Mononuclear cell (primary cell): Measurements from ENCODE around the gene TOM1L2. TPM values are rescaled to one million over a fixed set of nuclear protein-coding genes. Genes with fewer than 3 reads are reported as not detected.

ENCODE experiments used
- H3K27me3 ChIP-seq: 2 replicates; pipeline ENCODE4 v1.6.0; 2011; ENCODE audit warnings: low read length, control low read depth; ENCODE audit not compliant: insufficient read depth
- H3K4me1 ChIP-seq: 2 replicates; pipeline ENCODE4 v1.5.1; 2011; ENCODE audit warnings: mild to moderate bottlenecking, low read length, control low read depth; ENCODE audit not compliant: insufficient read depth
- H3K4me3 ChIP-seq: 2 replicates; pipeline ENCODE4 v1.5.1; 2011; ENCODE audit warnings: mild to moderate bottlenecking, low read length, moderate library complexity
- H3K9me3 ChIP-seq: 2 replicates; pipeline ENCODE4 v1.5.1; 2011; ENCODE audit warnings: low read depth, mild to moderate bottlenecking, control low read depth, low read length
- total RNA-seq: library from RNA; depleted of rRNA; stranded (reverse); fragments of >200 nt; gene quantifications from one replicate; pipeline ENCODE4 v1.2.3, GENCODE V29; 2012

TOM1L2 gene
- total RNA-seq, 1 donor: 14.4 TPM

DNA sequence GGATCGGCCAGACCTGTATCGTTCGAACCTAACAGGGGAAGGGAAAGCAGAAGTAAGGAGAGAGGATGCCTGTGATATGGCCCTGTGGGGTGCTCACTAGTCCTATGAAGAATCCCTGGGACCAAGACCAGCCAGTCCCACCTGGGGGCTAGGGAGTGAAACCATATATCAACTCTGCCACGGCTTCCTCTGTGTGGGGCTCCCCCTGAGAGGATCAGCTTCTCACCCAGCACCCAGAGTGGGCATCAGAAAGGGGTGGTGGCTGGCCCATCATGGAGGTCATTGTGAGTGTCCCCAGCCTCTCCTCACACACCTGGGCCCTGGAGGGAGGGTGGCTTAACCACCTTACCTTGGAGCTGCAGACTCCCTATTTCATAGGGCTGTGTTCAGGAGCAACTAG is 105.3 kb downstream of the TOM1L2 start:
- H3K27me3 ChIP-seq: no peaks in the 10 kb centered on the region
- no peaks in the 10 kb centered on the region for H3K9me3 ChIP-seq
- peaks cover 6% of the 10 kb centered on the region for H3K4me1 ChIP-seq
- no peak overlapping the region for H3K4me3 ChIP-seq

DNA sequence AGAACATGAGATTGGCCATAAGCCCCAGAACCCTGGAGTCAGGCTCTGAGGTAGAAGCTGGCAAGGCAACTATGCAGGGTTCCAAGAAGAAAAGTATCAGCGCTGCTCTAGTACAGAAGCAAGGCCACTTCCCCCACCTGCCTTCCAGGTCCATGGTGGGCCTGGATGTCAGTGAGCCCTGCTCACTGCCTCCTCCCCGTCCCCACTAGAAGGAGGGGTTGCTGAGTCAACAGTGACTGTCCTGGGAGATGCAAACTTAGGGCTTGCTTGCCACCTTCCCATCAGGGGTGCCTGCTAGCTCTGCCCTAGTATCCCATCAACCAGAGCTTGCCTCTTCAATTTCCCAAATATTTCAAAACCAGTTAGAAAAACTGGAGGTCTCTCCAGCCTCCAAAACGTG is 105.8 kb downstream of the TOM1L2 start:
- Histone ChIP-seq H3K9me3 (no peaks in the 10 kb centered on the region), H3K4me3 (no peak overlapping the region), H3K4me1 (peaks cover 6% of the 10 kb centered on the region), H3K27me3 (no peaks in the 10 kb centered on the region)

DNA sequence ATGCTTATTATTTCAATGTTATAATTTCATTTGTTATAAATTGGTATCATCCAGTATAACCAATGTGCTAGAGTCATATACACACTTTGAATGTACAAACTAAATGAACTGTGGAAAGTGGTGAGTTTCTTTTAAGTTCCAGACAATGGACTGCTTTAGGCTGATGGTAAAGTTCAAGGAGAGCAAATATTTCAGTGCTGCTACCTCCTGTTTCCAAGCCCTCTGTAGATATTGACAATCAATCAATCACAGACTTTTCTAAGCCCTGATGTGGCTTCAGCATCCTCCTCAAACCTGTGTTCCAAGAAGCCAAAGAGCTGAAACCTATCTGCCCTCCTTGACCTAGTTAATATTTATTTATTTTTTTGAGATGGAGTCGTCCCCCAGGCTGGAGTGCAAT is 107.2 kb downstream of the TOM1L2 start:
- H3K4me1 ChIP-seq: peaks cover 8% of the 10 kb centered on the region
- H3K9me3 ChIP-seq: no peaks in the 10 kb centered on the region

DNA sequence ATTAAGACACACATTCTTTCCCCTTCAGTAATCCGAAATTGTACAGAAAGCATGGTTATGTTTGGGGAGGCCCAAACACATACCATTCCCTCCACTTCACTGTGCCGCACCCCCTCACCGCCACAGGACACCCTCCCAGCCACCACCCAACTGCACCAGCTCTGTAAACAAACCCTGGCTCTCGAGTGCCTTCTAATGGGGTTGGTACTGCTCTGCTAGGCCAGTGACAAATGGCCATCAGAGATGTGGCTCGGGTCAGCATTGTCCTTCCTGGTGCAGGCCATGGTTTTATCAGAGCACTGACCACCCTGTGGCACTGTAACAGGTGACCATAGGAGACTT is 111.5 kb downstream of the TOM1L2 start:
- H3K27me3 ChIP-seq: no peaks in the 10 kb centered on the region
- no peaks in the 10 kb centered on the region for H3K9me3 ChIP-seq
- H3K4me3 ChIP-seq: no peak overlapping the region
- peaks cover 10% of the 10 kb centered on the region for H3K4me1 ChIP-seq

More for the DNA sequence above, 107.2 kb downstream of the TOM1L2 start:
- H3K4me3 ChIP-seq: no peak overlapping the region
- H3K27me3 ChIP-seq: no peaks in the 10 kb centered on the region

DNA sequence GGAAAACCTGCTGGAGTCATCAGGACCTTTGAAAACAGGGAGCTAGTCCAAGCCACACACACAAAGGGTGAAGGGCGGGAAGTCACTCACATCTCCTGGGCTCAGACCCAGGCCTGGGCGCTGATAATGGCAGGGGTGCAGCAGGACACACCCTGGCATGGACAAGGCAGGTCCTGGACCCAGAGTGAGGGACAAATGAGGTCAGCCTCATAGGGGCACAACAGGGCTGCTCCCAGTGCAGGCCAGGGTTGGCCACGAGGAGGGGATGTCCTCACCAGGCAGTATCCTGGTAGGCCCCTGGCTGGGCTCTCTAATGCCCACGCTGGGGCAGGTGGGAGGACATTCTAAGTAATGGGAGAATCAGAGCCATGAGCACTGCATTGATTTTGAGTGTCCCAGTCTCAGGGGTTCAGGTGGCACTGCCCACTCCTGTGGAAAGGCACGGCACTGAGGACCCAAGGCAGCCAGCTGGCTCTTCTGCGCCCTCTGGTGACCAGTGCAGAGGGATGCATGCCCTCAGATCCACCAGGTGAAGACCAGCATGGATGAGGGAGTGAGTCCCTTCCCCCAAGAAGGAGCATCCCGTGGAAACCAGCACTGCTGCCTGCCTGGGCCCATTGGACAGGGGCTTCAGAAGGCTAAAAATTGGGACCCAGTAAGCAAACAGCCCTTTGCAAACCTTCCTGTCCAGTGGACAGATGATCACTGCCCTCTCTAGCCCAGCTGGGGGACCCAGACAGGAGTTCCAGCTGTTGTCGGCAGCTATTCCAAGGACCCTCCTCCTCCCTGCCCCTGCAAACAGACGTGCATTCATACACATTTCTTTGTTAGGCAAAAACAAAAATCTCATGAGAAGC is 112.1 kb downstream of the TOM1L2 start:
- Histone ChIP-seq H3K4me3 (no peak overlapping the region), H3K4me1 (peaks cover 10% of the 10 kb centered on the region), H3K9me3 (no peaks in the 10 kb centered on the region), H3K27me3 (no peaks in the 10 kb centered on the region)

DNA sequence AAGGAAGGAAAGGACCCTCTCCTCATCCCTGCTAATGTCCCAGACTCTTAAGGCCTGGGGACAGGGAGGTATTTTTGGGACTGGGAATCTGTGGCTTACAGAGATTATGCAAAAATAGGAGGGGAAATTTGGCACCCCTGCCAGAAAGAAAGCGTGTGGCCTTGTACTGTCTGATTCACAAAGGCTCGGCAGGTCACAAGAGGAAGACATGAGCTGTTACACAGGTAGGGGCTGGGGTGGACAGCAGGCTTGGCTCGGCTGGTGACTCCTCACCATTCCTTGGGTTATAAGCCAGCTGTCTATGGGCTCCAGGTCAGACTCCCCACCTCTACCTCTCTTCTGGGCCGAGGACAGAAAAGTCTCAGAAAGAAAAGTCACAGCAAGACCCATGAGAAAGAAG is 114.7 kb downstream of the TOM1L2 start:
- no peaks in the 10 kb centered on the region for H3K9me3 ChIP-seq
- H3K4me1 ChIP-seq: peaks cover 4% of the 10 kb centered on the region
- H3K4me3 ChIP-seq: no peak overlapping the region
- no peaks in the 10 kb centered on the region for H3K27me3 ChIP-seq

DNA sequence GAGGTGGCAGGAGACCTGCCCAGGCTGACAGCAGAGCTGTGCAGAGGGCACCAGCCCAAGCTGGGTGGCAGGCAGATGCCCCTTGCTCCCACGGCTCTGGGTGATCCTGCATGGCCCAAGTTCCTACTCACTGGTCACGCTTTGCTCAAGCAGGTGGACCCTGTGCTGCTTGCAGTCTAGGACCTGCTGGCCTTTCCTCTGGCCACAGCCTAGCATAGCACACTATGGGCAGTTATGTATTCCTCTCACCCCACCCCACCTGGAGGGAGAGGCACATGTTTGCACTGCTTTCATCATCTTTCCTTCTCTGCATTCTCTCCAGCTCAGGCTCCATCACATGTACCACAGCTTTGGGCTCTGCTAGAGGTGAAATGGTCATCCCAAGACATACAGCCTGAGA is 115.8 kb downstream of the TOM1L2 start:
- H3K9me3 ChIP-seq: no peaks in the 10 kb centered on the region
- H3K27me3 ChIP-seq: no peaks in the 10 kb centered on the region
- peaks cover 10% of the 10 kb centered on the region for H3K4me1 ChIP-seq
- no peak overlapping the region for H3K4me3 ChIP-seq

DNA sequence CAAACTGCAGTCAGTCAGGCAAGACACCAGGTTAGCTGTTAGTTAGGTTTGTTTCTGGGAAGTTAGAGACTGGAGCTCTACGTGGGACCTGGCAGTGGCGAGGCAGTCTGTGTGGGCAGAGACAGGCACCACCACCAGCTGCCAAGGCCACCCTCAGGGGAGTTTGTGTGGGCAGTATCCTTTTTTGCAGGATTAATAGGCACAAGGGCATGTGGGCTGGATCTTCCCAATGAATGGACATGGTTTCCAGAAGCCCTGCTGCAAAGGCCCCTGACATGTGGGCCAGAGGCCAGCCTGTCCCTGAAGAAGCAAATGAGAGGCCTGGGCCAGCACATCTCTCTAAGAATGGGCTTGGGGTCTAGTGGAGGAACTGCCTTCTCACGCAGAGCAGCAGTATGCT is 116.2 kb downstream of the TOM1L2 start:
- Histone ChIP-seq H3K4me3 (no peak overlapping the region), H3K9me3 (no peaks in the 10 kb centered on the region), H3K4me1 (peaks cover 14% of the 10 kb centered on the region), H3K27me3 (no peaks in the 10 kb centered on the region)

DNA sequence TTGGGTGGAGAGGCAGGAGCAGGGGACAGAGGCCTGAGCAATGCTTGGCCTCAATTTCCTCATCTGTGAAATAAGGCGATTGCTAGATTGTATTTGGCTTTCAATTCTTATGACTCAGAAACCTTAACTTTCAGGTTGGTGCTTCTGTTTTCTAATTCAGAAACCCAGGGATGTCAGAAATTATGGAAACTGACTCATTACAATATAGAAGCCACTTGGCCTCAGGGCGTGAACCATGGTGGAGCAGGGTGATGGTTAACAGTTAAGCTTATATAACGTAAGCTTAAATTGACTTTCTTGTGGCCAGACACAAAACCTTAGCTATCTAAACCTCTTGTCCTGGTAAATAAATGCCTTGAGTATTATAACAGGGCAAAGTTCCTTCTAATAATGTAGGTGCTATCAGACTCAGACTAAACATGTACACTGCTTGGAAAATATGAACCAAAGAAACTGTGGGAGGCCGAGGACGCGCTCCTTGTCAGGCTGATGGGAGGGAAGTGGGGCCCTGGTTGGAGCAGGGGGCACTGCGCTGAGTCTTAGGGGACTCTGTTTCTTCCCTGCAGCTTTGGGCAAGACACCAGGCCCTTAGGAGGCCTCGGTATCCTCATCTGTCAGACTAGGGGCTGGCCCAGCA is 118.3 kb downstream of the TOM1L2 start:
- H3K9me3 ChIP-seq: no peaks in the 10 kb centered on the region
- H3K4me3 ChIP-seq: no peak overlapping the region
- H3K4me1 ChIP-seq: peaks cover 30% of the 10 kb centered on the region
- no peaks in the 10 kb centered on the region for H3K27me3 ChIP-seq

DNA sequence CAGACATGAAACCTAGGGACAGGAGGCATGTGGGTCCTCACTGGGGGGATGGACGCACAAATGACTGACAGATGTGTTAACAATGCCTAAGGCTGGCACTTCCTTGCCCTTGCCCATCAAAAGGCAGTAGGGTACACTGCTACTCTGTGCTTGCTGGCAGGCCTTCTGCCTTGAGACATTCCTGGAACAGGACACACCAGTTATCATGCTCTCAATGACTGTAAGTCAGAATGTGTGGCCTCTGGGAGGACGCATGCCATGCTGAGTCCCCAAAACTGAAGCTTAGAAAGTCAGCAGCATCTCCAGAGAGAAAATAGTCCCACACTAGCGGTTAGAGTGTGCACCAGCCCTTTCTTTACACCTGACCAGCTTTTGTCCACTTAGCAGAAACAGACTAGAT is 119.3 kb downstream of the TOM1L2 start:
- H3K4me1 ChIP-seq: peaks cover 40% of the 10 kb centered on the region
- no peaks in the 10 kb centered on the region for H3K9me3 ChIP-seq
- H3K27me3 ChIP-seq: no peaks in the 10 kb centered on the region
- H3K4me3 ChIP-seq: no peak overlapping the region

DNA sequence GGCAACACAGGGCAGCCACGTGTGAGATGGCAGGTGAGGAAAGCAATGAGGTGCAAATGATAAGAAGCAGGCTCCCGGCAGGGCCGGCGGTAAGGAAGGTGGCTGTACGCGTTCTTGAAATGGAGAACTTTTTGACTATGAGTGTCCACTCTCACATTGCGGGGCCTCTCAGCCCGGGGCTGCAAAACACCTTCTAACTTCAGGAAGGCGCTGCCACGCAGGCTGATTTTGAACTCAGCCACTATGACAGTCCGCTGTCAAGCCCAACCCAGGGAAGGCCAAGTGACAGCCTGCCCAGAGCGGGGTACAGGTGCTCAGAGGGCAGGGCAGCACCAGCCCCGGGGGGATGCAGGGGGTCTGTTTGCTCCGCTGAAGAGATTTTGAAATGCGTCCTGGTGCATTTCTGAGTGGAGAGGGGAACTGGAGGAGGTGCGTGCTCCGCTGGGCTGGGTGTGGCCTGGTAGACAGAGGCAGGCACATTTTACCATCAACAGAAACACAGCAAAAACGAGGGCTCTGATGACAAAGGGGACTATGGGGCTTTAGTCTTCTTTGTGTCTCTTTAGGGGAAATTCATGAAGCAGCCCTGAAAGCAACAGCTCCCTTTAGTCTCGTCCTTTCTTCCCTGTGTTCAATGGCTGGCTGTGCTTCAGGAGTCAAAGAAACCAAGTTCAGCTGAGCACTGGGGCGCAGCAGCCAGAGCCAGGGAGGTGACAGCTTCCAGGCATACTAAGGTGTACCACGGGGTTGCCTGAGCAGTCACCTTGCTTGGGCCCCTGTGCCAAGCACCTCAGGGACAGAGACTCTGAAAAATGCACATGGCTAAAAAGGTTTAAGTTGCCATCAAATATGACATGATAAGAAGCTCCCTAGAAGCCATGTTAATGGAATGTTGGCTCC is 120.8 kb downstream of the TOM1L2 start:
- Histone ChIP-seq H3K4me3 (no peak overlapping the region), H3K9me3 (no peaks in the 10 kb centered on the region), H3K27me3 (no peaks in the 10 kb centered on the region), H3K4me1 (peaks cover 46% of the 10 kb centered on the region)

DNA sequence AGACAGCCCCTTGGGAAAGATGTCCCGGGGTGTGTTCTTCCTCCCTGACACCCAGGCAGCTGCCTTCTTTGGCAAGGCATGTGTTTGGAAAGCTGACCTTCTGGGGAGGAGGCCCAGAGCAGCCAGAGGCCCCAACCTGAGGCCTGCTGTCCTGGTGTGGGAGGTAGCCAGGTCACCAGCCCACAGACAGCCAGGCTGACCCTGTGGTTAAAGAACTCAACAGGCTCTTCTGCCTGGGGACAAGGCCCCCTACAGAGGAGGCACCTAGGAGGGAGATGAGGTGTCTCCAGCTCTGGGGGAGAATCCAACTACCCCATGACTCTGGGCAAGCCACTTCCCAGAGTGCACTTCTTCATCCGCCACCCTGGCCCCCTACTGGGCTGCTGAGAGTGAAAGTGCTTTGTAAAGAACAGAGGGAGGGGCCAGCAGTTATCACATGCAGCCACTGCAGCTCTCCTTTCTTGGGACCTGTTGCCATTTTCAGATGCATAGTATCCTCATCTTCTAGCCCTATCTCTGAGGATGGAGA is 122.3 kb downstream of the TOM1L2 start:
- H3K27me3 ChIP-seq: no peaks in the 10 kb centered on the region
- H3K4me3 ChIP-seq: no peak overlapping the region
- H3K9me3 ChIP-seq: no peaks in the 10 kb centered on the region
- H3K4me1 ChIP-seq: peaks cover 46% of the 10 kb centered on the region

DNA sequence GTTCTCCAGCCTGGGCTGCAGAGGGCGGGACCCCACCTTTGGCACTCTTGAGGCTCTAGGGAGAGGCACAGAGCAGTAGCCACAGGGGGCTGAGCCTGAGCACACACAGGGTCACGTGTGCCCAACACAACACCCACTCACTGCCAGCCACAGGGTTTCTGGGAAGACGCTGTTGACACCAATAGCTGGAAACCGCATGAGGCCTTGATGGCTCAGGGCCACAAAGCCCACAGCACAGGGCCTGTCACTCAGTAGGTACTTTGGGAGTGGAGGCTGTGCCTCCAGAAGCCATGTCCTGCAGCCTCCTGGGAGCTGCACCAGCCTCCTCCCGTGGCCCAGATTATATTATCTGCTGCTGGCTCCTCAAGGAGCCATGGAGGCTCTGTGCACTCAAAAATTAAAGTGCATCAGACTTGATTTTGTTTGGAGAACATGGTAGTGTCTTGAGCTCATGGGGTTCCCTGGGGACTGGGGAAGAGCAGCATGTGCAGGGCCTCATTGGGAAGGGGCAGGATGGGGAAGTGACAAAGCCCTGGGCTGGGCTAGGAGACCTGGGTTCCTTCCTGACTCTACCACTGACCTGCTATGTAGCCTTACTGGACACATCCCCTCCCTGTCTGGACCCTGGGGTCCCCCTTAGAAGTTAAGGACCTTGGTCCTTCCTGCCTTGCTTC is 122.9 kb downstream of the TOM1L2 start:
- Histone ChIP-seq H3K4me1 (peaks cover 46% of the 10 kb centered on the region), H3K9me3 (no peaks in the 10 kb centered on the region), H3K27me3 (no peaks in the 10 kb centered on the region), H3K4me3 (no peak overlapping the region)

DNA sequence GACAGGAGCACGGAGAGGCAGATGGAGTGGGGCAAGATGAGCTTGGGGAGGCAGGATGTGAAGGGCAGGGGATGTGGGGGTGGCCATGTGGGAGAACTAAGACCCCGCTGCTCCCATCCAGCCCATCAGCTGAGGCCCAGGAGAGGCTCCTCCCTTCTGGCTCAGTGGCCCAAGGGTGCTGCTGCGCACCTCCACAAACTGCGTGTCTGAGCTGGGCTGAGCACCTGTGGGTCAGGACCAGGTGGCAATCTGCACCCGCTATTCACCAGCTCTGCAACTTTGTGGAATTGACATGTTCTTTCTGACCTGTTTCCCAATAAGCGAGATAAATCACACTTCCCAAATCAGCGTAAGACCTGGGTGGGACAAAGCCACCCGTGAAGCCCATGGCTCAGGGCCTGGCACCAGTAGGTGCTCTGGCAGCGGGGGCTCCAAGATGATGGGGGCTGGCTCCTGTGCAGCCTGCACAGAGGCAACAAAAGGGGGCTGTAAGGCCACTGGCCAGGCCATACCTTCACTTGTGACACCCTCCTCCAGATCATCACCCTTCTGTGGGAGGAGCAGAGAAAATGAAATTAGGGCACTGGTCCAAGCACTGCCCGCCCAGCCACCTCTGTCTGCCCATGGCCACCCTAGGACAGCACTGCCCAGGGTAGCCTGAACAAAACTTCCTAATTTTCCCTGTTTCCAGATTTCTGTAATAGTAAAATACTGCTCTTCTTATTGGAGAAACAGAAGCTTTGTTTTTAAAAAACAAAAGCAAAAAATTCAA is 123.7 kb downstream of the TOM1L2 start:
- H3K4me1 ChIP-seq: peaks cover 46% of the 10 kb centered on the region
- no peaks in the 10 kb centered on the region for H3K9me3 ChIP-seq
- H3K4me3 ChIP-seq: no peak overlapping the region
- H3K27me3 ChIP-seq: no peaks in the 10 kb centered on the region
